ENCODE results near the gene COA8. TPM values are rescaled to one million over a fixed set of nuclear protein-coding genes. Genes with fewer than 3 reads are reported as not detected.

Gene COA8
- total and polyA plus RNA-seq, 2 of the 4 experiments (the other 2 are of a cell fraction), result 12.2 to 21.1 TPM

- H3K4me3 ChIP-seq (ENCODE audit: insufficient read depth, low read depth, low read length), result no peak overlapping the region
- H3K9me3 ChIP-seq (ENCODE audit: control insufficient read depth, insufficient read depth, low read length), result no peaks in the 10 kb centered on the region
- H2BK15ac ChIP-seq (ENCODE audit: low read depth, low read length), result peak overlapping the region; percentile 65; the same call in 1 of the 3 replicates
- intact Hi-C loops (cut with micrococcal nuclease), result no loop called here
- H3K9ac ChIP-seq (ENCODE audit: low read depth, low read length), result no peak overlapping the region
- ChIA-PET POLR2A (ENCODE audit: unreplicated experiment) (no interaction called here), CTCF (no interaction called here)
- no peaks in the 10 kb centered on the region for H3K36me3 ChIP-seq (ENCODE audit: control insufficient read depth, insufficient read depth, low read length)
- DNase-seq, result no peak
- H3K27ac ChIP-seq (ENCODE audit: insufficient read depth, low read length), result no peak overlapping the region
- peak overlapping the region; percentile 70; the same call in 1 of the 2 replicates for H3K4ac ChIP-seq (ENCODE audit: low read depth, low read length)
- no TSS peak for BruUV-seq (replicated peaks)
- H4K5ac ChIP-seq (ENCODE audit: low read depth, low read length), result peak overlapping the region; percentile 42; the same call in 1 of the 2 replicates
- no peak overlapping the region; the same call in 1 of the 2 replicates for H3K4me2 ChIP-seq (ENCODE audit: low read depth, low read length)
- H2BK20ac ChIP-seq (ENCODE audit: low read depth, low read length), result peak overlapping the region; percentile 3
- H3K14ac ChIP-seq (replicated peaks; ENCODE audit: low read depth, low read length), result 0 out of 2 replicates have a peak overlapping the region, but pooled peaks have one; percentile 8
- 0 out of 2 replicates have a peak overlapping the region, but pooled peaks have one; percentile 45 for H3K23ac ChIP-seq (ENCODE audit: low read depth, low read length)
- in situ Hi-C loops (cut with MboI; ENCODE audit: low sequenced_read_pairs), result no loop called here
- H2AK9ac ChIP-seq (replicated peaks; ENCODE audit: low read depth, low read length, poor library complexity), result peak overlapping the region; percentile 73
- H2BK5ac ChIP-seq (ENCODE audit: low read depth, low read length, poor library complexity, severe bottlenecking), result peak overlapping the region; percentile 82
- WGBS, 2 experiments (ENCODE audit: extremely low coverage in 2 of 2, insufficient read length in 1 of 2), result 100% methylated on average over 1 of the region's 11 CpGs; no CpG with 5 or more reads in 1 of the 2 experiments
- peaks cover 13% of the 10 kb centered on the region for H3K9me1 ChIP-seq (ENCODE audit: insufficient read depth, low read length)
- H3K18ac ChIP-seq (ENCODE audit: low read depth, low read length), result peak overlapping the region; percentile 48; the same call in 1 of the 2 replicates
- H3K27me3 ChIP-seq (ENCODE audit: control insufficient read depth, insufficient read depth, low read length), result no peaks in the 10 kb centered on the region
- peaks cover 6% of the 10 kb centered on the region for H4K20me1 ChIP-seq (ENCODE audit: insufficient read depth, low read length)
- dilution Hi-C loops (cut with HindIII; ENCODE audit: low sequenced_read_pairs, unreplicated experiment), result no loop called here
- peak overlapping the region; percentile 68 for H4K91ac ChIP-seq (ENCODE audit: insufficient read depth, low read depth, low read length)
- peaks cover 0 to 22% of the 10 kb centered on the region in 2 experiments; a peak in 2 of 4 replicates for H3K79me1 ChIP-seq (ENCODE audit: low read depth in 1 of 2, low read length in 2 of 2)
- H4K8ac ChIP-seq (ENCODE audit: low read depth in 2 of 2, low read length in 2 of 2), result peak overlapping the region; percentile 29 to 72; a peak in 2 of 4 replicates
- peak overlapping the region; percentile 68 for H2BK120ac ChIP-seq (ENCODE audit: low read depth, low read length)
- H2AK5ac ChIP-seq (ENCODE audit: low read depth, low read length), result peak overlapping the region; percentile 75
- no peak for ATAC-seq (ENCODE audit: low read depth)
- peaks cover 13% of the 10 kb centered on the region for H3K4me1 ChIP-seq (ENCODE audit: control insufficient read depth, insufficient read depth, low read length)
- H2AFZ ChIP-seq (replicated peaks; ENCODE audit: low read length, poor library complexity), result peak overlapping the region; percentile 89
- H3K56ac ChIP-seq (ENCODE audit: extremely low read depth, insufficient read depth, low read length), result no peak overlapping the region
- no peak for TF ChIP-seq MXI1 (IDR thresholded peaks at IDR 0.05; ENCODE audit: borderline replicate concordance, low read depth, low read length)
- no peak for TF ChIP-seq MAFK (IDR thresholded peaks at IDR 0.05; ENCODE audit: low read depth, low read length)
- no peak for TF ChIP-seq USF2 (IDR thresholded peaks at IDR 0.05; ENCODE audit: low read depth, low read length)
- TF ChIP-seq RAD21 (IDR thresholded peaks at IDR 0.05; ENCODE audit: low read length), result no peak
- no peak for TF ChIP-seq CTCF (conservative IDR thresholded peaks at IDR 0.05; ENCODE audit: low read depth, low read length)
- TF ChIP-seq CEBPB (IDR thresholded peaks at IDR 0.05; ENCODE audit: low read depth, low read length), result no peak
- no peak for TF ChIP-seq POLR2A (IDR thresholded peaks at IDR 0.05; ENCODE audit: low read depth, low read length)
- no peak for TF ChIP-seq MAZ (IDR thresholded peaks at IDR 0.05; ENCODE audit: borderline replicate concordance, low read depth, low read length)
- no peak for TF ChIP-seq RCOR1 (IDR thresholded peaks at IDR 0.05; ENCODE audit: insufficient replicate concordance, low read length)
- TF ChIP-seq NFE2L2 (IDR thresholded peaks at IDR 0.05; ENCODE audit: low read depth, low read length), result no peak
- no peak for TF ChIP-seq BHLHE40 (IDR thresholded peaks at IDR 0.05; ENCODE audit: low read depth, low read length)
- no peak for TF ChIP-seq FOS (IDR thresholded peaks at IDR 0.05; ENCODE audit: low read depth, low read length)
- TF ChIP-seq CHD1 (IDR thresholded peaks at IDR 0.05; ENCODE audit: low read depth, low read length), result no peak
- TF ChIP-seq RFX5 (IDR thresholded peaks at IDR 0.05; ENCODE audit: low read depth, low read length), result no peak
- no peak for TF ChIP-seq SMC3 (IDR thresholded peaks at IDR 0.05; ENCODE audit: low read depth, low read length)
Observed at GRCh38 chr14:103625356-103626095, 62.8 kb downstream of the COA8 start.
